HG03442 (cell line): Measurements from ENCODE around the gene DPYSL5.
"Not testable (repeated sequence)": the region's sequence is repeated elsewhere in the genome, so short reads cannot be mapped to it uniquely, and the experiment has no call there.

Experiments
- ATAC-seq: cut with Tn5 transposase; IDR thresholded peaks from one replicate; pipeline ENCODE4 v1.9.1; 2021; ENCODE audit warnings: mild to moderate bottlenecking, moderate library complexity; ENCODE audit not compliant: unreplicated experiment

DPYSL5 gene

DNA sequence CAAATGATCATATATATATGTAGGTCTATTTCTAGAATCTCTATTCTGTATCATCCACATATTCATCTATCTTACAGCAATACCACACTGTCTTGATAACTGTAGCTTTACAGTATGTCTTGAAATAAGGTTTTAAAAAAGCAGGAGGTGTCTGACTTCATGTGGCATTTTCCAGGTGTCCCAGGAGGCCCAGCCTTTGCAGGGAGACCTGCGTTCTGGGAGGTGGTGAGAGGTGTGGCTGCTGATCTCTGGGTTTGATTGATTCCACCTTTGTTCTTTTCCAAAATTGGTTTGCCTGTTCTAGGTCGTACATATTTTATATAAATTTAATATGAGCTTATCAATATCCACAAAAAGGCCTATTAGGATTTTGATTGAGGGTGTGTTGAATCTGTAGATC lies 26.6 kb downstream of the DPYSL5 start:
- ATAC-seq, result no peak

DNA sequence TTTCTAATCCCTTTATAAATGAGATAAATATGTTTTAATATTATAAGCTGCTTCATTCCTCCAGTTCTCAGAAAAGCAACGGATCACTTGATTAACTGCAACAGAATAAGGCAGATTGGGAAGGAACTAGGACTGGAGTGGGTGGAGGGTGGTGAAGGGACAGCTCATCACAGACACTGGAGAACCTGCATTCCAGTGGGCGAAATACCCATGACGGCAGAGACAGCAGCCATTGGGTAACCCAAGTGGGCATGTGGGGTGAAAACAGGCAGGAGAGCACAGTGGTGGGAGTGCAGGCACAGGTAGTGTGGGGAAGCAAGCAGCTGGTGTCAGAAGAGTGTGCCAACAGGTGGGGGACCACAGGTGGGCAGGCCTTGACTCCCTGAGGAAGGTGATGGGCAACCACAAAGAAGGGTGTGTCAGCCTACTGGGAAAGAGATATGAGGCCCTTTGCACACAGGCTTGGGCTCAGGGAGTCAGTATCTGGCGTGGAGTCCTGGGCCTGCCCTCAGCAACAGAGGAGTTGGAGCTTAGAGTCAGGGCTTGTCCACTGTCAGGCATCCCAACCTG lies 27.2 kb downstream of the DPYSL5 start:
- no peak for ATAC-seq

- ATAC-seq, result no peak
These were observed 27.9 kb downstream of the DPYSL5 start for GRCh38 chr2:26875808-26876207.

DNA sequence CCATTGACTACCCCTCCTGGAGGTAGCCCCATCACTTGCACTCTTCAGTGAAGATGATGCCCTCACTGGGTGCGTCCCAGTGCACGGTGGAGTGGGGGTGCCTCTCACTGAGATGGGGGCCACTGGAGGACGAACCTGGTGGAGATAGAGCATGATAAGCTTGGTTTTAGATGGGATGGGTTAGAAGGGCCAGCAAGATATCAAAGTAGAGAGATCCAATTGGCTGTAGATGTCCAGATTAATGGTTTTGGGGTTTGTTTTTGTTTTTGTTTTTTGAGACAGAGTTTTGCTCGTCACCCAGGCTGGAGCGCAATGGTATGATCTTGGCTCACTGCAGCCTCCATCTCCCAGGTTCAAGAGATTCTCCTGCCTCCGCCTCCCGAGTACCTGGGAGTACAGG lies 28.3 kb downstream of the DPYSL5 start:
- no peak for ATAC-seq

GRCh38 chr2:26877276-26877675 lies 29.3 kb downstream of the DPYSL5 start:
- ATAC-seq, result no peak

DNA sequence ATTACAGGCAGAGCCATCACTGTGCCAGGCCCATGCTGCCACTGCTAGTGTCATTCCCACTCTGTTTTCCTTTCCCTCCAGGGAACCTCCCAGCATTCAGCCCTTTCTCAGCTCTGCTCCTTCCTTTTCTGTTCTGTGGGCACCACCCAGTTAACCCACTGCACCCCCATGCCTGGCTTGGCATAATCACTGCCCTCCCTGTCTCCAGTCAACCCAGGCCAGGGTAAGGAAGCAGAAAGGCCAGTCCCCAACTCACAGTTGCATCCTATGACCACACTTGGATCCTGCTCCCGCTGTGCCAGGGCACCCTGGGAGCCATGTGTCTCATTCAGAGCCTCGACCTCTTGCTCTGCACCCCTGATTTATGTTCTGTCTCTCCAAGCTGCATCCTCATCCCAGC lies 32.2 kb downstream of the DPYSL5 start:
- ATAC-seq, result no peak

DNA sequence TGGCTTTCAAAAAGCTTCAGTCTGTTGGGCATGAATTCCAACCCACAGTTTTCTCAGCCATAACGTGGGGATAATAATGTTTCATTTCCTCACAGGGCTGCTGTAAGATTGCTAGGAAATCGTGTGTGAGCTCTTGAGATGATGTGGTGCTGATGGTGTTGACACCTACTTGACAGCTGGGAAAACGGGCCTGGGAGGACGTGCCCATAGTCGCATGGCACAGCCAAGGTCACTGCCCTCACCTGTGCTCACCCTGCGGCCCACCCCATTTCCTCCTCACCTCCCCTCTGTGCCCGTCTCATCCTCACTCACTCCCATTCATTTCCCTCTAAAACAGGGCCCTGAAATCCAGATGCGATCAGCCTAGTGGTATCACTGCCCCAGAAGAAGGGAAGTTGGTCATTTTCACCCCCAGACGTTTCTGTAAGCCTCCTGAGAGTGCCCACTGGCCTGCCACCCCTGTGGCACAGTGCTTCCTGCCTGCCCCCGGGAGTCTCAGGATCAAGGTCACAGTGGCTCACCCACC lies 33.0 kb downstream of the DPYSL5 start:
- ATAC-seq, result no peak

DNA sequence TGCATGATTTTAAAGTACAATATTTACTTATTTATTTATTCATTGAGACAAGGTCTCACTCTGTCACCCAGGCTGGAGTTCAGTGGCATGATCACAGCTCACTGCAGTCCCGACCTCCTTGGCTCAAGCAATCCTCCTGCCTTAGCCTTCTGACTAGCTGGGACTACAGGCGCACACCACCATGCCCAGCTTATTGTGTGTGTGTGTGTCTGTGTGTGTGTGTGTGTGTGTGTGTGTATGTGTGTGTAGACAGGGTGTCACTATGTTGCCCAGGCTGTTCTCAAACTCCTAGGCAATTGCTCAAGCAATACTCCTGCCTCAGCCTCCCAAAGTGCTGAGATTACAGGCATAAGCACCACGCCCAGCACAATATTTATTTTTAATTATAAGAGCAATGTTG lies 34.3 kb downstream of the DPYSL5 start:
- ATAC-seq, result not testable (repeated sequence)

- ATAC-seq, result no peak
These were observed 36.0 kb downstream of the DPYSL5 start for GRCh38 chr2:26883956-26884355.

- no peak for ATAC-seq
These were observed 36.6 kb downstream of the DPYSL5 start for GRCh38 chr2:26884486-26884885.

DNA sequence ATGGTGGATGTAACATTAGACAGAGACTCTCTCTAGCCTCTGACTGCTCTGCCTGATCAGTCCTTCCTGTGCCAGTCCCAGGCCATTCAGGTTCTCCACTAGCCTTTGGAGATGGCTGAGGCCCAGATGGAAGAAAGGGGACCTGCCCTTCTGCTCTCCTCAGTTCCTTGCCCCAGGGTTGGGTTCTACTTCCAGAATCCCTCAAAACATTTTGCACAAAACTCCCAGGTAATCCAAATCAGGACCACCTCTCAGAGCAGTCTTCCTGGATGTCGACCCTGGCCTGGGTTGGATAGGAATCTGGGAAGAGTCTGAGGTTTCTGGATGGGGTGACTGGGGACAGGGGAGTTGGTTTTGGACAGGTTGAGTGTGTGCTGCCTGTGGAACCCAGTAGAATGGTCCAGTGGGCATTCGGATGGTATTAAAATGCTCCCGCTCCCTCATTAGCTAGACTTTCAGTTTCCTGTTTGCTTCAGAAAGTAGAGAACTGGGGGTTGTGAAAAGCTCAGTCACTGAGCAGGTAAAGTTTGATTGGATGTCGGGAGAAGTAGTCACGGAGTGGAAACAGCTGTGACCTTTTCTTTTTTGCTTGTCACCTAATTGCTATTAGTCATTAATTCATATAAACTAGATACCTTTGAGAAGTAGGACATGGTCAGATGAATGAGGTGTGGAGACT lies 37.9 kb downstream of the DPYSL5 start:
- ATAC-seq, result no peak

- ATAC-seq, result no peak
These were observed 38.8 kb downstream of the DPYSL5 start for GRCh38 chr2:26886736-26887135.

- ATAC-seq, result no peak
These were observed 39.2 kb downstream of the DPYSL5 start for GRCh38 chr2:26887151-26887550.

GRCh38 chr2:26889796-26890195 lies 41.9 kb downstream of the DPYSL5 start:
- no peak for ATAC-seq

DNA sequence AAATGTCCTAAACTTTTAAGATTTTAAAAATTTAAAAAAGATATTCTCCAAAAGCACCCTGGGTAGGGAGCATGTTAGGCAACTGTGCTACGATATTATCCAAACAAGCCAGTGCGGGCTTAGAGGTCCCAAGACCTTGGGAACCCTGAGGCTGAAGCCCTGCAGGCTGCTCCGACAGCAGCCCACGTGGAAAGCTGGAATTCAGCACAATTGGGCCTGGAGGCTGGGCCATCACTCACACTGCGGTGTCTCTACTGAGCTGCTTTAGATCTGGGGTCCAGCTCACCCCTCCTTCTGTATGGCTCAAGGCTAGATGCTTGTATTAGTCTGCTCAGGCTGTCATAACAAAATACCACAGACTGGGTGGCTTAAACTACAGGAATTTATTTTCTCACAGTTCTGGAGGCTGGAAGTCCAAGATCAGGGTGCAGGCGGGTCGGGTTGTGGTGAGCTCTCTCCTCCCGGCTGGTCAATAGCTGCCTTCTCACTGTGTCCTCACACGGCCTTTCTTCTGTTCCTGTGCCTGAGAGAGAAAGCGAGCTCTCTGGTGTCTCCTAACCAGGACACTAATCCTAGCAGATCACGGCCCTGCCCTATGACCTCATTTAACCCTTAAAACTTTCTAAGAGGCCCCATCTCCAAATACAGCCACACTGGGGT lies 42.5 kb downstream of the DPYSL5 start:
- no peak for ATAC-seq

- ATAC-seq, result no peak
These were observed 44.2 kb downstream of the DPYSL5 start for GRCh38 chr2:26892133-26892532.

DNA sequence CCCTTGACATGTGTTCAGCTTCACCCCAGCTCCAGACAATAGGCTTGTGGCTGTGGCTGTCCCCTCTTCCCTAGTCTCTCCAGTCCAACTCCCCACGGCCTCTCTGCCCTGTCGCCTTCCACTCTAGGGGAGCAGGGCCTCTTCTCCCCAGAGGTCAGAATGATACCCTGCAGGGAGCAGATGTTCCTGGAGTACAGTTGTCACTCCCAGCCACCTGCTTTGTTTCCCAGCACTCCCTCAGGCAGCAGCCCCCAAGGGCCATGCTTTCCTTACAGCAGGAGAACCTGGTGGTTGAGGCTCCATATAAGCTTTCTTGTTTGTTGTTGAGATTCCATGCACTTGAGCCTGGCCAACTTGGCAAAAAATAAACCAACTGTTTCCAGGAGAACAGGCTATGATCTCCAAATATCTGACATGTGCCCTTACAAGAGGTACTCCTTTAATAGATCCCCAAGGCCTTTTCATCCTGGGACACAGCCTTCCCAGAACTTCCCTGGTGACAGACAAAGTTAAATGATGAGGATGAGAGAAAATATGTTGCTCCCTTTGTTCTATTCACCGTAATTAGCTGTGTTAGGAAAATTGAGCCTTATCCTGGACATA lies 45.1 kb downstream of the DPYSL5 start:
- no peak for ATAC-seq

DNA sequence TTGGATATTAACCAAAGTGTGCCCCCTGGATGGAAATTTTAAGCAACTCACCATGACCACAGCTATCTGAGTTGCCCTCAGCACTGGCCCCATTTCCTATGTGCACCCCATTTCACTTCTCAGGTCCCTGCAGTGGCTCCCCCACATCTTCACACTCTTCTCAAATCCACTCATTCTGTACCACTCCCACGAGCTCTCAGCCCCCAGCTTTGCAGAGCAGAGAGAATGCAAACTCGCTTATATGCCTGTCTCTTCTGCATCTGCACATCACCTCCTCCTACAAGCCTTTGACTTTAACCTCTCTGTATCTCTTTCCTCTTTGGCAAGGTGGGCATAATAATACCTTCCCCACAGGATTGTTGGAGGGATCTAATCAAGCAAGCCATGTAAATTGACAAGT lies 46.2 kb downstream of the DPYSL5 start:
- no peak for ATAC-seq

DNA sequence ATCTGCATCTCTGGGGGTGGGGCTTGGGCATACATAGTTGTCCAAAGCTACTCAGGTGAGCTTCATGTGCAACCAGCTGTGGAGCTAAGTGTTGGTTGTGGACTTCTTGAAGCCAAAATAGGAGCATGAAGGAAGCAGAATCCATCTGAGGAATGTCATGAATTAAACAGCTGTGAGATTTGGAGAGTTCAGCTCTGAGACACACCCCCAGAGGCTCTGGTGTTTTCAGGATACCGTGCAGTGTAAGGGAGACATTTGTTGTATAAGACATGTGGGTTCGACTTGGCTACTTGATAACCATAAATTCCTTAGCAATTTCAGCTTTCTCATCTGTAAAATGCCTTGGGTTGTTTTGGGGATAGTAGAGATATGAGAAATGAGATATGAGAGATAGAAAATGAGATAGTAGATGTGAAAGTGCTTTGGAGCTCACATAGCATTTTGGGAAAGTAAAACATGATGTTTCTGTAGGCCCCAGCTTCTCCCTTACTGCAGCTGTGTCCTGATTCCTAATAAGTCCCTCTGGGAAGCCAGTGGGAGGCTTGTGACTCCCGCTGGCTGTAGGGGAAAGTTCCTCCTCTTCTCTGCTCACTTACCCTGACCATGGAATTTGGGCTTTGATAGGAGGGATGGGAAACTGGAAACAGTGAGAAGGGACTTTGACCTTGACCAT lies 50.0 kb downstream of the DPYSL5 start:
- no peak for ATAC-seq

DNA sequence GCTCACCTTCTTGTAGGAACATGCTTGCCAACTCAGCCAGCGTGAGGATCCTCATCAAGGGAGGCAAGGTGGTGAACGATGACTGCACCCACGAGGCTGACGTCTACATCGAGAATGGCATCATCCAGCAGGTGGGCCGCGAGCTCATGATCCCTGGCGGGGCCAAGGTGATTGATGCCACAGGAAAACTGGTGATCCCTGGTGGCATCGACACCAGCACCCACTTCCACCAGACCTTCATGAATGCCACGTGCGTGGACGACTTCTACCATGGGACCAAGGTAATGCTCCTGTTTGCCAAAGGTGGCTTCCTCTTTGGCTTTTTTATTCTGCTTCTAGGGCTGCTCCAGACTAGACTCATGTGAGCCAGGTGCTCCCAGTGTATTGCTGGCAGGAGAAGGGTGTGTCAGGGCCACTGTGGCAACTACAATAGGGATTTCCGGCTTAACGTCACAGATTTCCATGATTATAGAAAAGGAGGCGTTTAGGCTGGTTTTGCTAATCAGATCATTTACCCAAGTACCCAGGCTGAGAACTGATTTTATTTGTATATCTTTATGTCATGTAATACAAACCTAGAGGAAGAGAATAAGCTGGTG lies 50.6 kb downstream of the DPYSL5 start:
- ATAC-seq, result no peak
